HG02571 (cell line): ENCODE measurements around the gene ZNF620.
"Not testable (repeated sequence)": the region's sequence is repeated elsewhere in the genome, so short reads cannot be mapped to it uniquely, and the experiment has no call there.

Source experiments
- ATAC-seq: cut with Tn5 transposase; IDR thresholded peaks from one replicate; pipeline ENCODE4 v1.9.1; 2021; ENCODE audit warnings: mild to moderate bottlenecking, moderate library complexity; ENCODE audit not compliant: unreplicated experiment

Gene ZNF620

DNA sequence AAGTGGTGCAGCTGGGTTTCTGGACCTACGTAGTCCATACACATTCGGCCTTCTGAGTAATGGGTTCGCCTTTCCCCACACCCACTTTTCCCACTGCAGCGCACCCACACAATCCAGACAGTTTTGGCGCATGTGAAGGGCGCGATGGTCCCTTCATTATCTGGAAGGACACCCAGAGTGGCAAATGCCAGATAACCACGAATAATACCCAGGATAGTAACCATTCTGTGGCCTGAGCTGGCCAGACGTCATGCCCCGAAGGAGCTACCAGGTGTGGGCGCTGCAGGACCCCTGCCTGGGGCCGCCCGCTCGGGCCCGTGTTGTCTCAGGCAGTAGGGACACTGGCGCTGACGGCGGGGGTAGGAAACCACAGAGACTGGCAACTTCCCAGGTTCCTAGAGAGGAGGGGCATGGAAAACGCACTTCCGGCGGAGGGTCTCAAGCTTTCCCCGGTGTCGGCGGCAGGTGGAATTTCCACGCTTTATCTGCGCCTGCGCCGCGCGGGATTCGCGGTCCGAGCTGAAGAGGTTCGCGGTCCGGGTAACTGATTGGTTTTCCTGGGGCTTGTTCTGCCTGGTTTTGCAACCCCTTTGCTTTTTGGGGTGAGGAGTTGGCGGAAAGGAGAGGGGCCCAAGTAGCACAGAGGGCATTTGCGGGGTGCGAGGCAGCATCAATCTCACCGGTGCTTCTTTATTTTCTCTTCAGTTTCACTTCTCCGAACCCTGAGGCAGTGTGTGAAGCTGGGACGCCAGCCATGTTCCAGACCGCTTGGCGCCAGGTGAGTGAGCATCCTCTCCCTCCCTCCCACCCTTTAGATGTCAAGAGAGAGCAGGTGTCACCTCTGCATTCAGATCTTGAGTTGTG, at the start of gene ZNF620:
Gene ZNF620 (plus strand): TSS at position 441 of the 864 bp plus-strand sequence. CDS start 314 bp downstream, at position 755.
- ATAC-seq: peak; percentile 72

DNA sequence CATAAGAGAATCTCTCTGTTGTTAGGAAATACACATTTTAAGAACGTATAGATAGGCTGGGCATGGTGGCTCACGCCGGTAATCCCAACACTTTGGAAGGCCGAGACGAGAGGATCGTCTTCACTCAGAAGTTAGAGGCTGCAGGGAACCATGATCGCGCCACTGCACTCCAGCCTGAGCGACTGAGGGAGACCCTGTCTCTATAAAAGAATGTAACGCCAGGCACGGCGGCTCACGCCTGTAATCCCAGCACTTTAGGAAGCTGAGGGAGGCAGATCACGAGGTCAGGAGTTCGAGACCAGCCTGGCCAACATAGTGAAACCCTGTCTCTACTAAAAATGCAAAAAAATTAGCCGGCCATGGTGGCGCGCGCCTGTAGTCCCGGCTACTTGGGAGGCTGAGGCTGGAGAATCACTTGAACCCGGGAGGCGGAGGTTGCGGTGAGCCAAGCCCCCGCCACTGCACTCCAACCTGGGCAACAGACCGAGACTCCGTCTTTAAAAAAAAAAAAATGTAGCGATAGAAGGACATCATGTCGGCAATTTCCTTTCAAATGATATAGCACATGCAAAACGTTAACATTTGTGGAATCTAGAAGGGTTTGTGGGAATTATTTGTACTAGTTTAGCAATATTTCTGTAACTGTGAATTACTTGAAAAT, 49.4 kb upstream of the ZNF620 start:
- no peak for ATAC-seq

DNA sequence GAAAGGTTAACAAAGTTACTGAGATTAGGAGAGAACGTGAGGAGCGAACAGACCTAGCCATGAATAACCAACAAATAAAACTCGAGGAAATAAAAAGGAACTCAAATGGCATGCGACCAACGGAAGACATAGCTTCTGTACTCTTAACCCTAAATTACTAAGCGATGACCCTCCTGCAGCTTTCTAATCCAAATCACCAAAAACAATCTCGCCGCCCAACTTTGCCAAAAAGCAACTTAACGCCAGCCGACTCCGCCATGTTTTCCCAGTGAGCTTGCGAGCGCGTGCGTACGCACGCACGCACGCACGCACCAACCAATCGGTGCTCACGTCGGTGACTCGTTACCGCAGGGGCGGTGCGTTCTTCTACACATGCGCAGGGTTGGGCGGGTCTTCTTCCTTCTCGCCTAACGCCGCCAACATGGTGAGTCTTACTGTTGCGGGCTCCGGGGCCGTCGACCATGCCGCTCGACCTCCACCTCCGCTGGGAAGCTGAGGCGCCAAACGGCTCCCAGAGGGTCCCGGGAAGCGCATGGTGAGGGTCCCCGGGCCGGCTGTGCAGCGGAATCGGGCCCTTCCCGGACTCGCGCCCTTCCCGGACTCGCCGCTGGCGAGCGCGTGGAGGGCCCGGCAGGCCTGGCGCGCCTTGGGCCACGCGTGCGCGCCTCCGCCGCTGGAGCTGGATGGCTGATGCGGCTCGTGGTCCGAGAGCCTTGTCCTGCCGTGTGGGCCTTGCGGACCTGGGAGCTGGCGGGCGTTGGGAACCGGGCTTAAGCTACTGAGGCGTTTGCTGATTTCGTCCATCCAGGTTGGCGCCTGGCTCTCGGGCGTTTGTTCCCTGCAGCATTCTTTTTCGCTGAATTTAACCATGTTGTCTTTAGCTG, 48.7 kb upstream of the ZNF620 start, which contains the start of gene RPL14:
Gene RPL14 (plus strand): TSS at position 400 of the 884 bp plus-strand sequence. CDS start 133 bp downstream, at position 533.
- peak; percentile 72 for ATAC-seq

DNA sequence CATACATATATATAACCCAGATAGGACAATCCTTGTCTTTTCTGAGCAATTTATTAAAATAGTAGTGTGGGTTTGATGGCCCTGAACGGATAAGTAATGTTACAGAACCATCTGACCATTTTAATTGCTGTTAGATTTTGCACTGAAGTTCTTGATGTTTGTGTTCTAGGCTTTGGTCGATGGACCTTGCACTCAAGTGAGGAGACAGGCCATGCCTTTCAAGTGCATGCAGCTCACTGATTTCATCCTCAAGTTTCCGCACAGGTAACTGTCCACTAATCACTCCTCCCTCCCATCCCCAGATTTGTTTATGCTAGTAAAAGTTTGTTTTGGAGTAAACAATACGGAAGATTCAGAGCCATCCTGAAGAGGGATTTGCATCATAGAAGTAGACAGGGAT, 47.4 kb upstream of the ZNF620 start:
- no peak for ATAC-seq

DNA sequence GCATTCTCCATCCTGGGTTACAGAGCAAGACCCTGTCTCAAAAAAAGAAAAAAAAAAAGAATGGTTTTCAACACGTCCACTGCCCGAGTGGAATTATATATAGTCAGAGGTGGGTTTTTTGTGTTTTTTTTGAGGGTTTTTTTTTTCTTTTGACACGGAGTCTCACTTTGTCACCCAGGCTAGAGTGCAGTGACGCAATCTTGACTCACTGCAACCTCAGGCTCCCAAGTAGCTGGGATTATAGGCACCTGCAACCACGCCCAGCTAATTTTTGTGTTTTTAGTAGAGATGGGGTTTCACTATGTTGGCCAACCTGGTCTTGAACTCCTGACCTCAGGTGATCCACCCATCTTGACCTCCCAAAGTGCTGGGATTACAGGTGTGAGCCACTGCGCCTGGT, 45.4 kb upstream of the ZNF620 start:
- ATAC-seq: not testable (repeated sequence)

DNA sequence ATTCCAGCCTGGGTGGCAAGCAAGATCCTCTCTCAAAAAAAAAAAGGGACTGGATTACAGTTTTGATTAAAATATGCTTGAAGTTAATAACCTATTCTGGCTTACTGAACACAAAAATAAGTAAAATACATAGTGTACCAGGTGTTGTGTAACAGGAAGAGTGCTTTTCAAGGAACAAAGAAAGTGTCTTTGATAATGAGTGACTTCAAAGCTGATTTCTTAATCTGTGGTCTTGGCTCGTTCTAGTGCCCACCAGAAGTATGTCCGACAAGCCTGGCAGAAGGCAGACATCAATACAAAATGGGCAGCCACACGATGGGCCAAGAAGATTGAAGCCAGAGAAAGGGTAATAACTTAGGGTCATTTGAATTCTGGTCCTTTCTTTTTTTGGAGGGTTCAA, 44.7 kb upstream of the ZNF620 start:
- ATAC-seq: no peak

DNA sequence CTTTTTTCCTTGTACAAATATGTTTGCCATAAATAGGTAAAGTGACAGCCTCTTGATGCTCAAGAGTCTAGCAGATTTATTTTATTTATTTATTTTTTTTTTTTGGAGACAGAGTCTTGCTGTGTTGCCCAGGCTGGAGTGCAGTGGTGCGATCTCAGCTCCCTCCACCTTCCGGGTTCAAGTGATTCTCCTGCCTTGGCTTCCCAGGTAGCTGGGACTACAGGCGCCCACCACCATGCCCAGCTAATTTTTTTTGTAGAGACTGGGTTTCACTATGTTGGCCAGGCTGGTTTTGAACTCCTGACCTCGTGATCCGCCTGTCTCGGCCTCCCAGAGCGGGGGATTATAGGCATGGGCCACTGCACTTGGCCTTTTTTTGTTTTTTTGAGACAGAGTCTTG, 43.0 kb upstream of the ZNF620 start:
- ATAC-seq: not testable (repeated sequence)

DNA sequence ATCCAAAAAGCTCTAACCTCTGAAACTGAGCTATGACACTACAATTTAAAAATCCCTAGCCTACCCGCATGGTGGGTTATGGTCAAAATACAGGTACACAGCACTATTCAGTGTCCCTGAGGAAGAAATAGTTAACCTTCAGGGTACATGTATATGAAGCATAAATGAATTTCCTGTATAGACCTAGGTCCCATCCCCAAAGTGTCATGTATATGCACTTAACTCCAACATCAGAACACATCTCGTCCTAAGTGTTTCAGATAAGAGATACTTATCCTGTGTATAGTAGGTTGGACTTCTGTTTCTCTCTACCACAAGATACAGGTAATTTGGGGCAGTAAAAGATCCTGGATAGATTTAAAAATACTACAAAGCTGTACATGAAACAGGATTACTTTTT, 42.3 kb upstream of the ZNF620 start:
- no peak for ATAC-seq

DNA sequence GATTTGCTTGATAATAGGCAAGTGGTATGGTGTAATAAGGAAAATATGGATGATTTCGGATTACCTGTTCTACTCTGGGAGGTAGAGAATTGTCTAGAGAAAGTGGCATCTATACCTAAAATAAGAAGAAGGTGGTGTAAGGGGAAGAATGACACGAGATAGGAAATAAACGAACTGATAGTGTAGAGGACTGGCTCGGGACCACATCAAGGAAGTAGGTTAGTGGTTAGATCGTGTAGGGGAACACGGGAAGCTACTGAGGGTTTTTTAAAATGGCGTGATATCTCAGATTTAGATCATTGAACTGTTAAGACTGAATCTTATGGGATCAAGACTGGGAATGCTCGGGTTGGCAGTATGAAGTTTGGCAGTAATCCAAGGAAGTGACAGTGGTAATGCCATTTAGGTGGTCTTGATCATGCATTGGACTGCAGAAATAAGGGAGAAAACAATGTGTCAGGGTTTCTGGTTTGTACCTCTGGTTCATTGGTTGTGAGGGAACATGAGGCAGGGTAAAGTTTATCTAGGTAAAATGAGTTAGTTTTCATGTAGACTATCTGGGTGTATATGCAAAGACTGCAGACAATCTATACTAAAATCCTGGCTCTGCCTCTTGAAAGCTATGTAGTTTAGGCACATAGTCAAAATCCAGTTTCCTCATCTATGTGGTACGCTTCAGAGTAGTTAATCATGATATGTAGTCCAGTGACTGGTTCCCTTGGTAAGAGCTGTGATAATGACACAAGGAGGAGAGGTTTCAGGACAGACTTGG, 41.3 kb upstream of the ZNF620 start:
- no peak for ATAC-seq

DNA sequence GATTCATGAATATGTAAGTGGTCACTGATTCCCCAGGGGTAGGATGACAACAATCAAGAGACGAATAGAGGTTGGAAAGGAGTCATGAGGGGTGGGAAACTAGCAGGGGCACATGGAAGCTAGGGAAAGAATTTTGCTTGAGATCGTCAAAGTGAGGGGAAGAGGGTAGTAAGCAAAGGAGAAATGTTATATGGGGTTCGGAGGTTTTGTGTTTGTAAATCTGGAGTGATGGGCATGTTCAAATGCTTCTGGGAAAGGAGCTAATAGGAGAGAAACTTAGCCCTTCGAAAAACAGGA, 40.8 kb upstream of the ZNF620 start:
- ATAC-seq: no peak

DNA sequence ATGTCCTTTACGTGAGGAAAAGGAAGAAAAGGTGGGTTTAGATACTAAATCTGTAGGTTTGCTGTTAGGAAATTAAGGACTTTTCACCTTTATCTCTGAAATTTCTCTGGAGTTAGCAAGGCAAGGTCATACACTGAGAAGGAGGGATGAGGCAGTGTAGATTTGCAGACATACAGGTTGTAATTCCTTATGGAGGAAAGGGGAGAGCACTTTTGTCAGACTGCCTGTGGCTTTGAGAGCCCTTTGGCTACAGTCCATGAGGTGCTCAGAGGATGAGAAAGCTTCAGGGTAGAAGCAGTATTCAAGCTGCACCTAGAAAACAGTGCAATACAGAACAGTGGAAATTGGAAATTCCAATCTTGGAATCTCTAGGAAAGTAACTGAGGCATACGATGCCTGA, 40.4 kb upstream of the ZNF620 start:
- no peak for ATAC-seq

DNA sequence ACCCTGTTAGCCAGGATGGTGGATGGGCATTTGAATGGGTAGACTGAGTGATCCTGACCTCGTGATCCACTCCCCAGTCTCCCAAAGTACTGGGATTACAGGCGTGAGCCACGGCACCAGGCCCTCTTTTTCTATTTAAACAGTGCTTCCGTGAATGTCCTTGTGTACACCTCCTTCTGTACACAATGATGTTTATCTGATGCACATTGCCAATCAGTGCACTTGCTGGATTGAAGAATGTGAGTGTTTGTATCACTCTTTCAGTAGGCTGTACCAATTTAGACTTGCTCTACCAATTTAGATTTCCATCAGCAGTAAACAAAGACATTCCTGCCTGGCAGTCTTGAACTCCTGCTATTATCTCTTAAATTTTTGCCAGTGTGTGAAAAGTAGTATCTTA, 37.8 kb upstream of the ZNF620 start:
- ATAC-seq: no peak

DNA sequence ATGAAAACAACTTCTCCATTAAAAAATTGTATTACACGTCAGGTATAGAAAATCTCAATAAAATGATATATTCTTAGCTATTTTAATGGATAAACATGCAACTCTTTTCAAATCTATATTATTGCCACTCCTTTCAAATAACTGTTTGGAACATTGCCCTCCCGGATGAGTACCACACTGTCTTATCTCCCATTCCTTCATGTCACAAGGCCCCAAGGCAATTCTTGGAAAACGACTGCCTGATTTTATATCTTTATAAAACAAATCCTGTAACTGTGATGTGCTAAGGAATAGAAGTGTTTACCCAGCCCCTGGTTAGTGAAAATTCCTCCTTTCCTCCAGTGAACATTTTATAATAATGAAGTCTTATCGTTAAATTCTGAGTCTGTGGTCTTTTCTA, 35.1 kb upstream of the ZNF620 start:
- no peak for ATAC-seq

DNA sequence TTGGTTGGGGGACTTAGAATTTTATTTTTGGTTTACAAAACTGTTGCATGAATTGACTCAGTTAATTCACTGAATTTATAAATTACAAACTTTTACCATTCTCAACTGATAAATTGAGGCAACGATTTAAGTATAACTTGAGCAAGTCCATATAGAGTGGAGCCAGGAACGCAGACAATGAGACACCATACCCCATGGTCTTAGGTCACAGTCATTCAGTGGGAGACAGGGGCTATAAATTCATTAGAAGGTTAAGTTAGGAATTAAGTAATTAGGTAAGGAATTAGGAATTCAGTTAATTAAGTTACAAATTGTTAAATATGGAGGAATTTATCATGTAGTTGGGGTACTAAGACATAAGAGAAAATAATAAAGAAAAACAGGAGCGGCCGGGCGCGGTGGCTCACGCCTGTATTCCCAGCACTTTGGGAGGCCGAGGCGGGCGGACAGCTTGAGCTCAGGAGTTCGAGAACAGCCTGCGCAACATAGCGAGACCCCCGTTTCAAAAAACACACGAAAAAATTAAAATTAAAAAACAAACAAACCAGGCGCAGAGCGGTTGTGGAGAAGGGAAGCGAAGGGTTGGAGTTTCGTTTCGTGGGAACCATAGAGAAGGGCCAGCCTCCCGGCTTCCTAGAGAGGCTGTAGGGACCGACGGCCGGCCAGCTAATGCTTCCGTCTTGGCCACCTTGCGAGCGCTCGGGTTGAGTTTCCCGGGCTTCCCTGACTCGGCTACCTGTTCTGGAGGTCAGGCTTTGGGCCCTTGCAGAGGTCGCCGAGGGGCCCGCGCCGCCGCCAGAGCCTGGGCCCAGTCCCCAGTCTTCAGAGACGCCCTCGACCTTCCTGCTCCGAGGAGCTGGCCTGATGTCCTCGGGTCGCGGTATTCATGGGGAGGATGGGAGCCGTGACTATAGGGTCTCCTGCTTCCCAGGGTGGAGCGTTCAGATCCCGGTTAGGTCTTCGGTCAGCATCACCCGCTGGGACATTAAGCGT, 29.1 kb upstream of the ZNF620 start, which contains the start of gene ZNF619:
Gene ZNF619 (plus strand): TSS at position 645 of the 993 bp plus-strand sequence. CDS start 858 bp downstream, outside the sequence.
- ATAC-seq: peak; percentile 88

DNA sequence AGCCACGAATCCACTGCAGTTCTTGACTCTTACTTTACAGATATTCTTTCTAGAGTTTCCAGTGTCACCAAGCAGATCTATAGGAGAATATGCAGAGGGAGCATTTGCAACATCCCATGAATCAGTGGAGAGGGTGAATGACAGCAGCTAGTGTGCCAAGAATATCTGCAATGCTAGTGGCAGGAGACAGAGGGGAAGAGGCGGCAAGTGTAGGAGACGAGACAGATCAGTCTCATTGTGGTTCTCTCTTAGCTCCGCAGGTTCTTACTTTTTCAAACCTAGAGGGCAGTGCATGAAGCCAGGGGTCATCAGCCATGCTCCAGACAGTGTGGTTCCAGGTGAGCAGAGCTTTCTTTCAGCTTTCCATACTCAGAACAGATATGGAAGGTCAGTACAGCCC, 28.2 kb upstream of the ZNF620 start:
- no peak for ATAC-seq

DNA sequence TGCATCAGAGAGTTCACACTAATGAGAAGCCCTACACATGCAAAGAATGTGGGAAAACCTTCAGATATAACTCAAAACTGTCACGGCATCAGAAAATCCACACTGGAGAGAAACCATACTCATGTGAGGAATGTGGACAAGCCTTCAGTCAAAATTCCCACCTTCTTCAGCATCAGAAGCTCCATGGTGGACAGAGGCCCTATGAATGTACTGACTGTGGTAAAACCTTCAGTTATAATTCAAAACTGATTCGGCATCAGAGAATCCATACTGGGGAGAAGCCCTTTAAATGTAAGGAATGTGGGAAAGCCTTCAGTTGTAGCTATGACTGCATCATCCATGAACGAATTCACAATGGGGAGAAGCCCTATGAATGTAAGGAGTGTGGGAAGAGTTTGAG, 18.7 kb upstream of the ZNF620 start:
- ATAC-seq: no peak

DNA sequence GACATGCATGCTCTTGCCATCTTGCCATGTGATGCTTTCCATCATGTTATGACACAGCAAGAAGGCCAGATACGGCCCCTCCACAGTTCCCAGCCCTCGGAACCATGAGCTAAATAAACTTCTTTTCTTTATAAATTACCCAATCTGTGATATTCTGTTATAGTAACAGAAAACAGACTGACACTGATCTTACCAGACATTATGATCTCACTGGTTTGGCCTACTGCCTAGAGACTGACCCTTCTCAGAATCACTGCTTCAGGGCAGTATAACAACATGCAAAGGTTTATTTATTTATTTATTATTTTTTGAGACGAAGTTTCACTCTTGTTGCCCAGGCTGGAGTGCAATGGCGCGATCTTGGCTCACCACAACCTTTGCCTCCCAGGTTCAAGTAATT, 14.9 kb upstream of the ZNF620 start:
- no peak for ATAC-seq

DNA sequence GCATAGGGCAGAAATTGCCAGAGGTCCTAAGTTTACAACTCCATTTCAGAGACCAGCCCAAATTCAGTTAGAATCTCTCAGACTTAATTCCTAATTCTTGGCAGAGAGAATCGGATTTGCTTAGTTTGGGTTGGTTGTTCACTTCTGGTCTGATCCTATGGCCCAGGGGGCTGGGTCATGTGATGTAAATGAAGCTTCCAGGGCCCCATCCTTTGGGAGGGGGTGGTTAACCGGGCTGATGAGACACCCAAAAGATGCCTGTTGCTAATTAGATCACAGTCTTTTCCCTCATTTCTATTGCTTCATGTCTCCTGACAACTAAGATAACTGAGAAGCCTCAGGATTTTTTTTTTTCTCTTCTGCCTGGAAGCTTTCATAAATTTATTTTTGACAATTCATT, 11.1 kb upstream of the ZNF620 start:
- ATAC-seq: no peak

DNA sequence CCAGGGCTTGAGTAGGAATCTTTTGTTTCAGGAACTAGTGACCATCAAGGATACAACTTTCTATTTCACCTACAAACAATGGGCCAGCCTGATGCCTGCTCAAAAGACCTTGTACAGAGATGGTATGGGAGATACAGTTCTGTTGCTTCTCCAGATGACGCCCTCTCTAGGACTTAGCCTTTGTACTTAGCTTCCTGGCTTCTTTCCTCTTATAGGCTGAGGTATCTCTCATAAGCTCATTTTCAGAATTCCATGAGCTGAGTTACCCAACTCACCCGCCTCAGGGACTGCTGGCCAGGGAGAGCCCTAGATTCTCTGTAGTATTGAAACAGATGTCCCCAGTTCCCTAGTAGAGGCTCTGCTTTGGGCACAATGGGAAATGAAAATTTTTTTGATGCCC, 8.6 kb upstream of the ZNF620 start:
- no peak for ATAC-seq
